Loucy (cell line): Measurements from ENCODE around the gene ENTPD8.

Experiments
- EZH2phosphoT487 ChIP-seq: fragments of 200-600 bp; IDR thresholded peaks from 2 replicates; pipeline ENCODE4 v1.6.1; 2018; ENCODE audit warnings: antibody characterized with exemption, mild to moderate bottlenecking, moderate library complexity, borderline replicate concordance
- TF ChIP-seq, protein P1 (sequence below): fragments of 200-600 bp; sonication (generic); conservative IDR thresholded peaks from 2 replicates; pipeline ENCODE4 v1.5.1; 2014; ENCODE audit warnings: mild to moderate bottlenecking, antibody characterized with exemption, low read length

- TF ChIP-seq, protein P1, sequence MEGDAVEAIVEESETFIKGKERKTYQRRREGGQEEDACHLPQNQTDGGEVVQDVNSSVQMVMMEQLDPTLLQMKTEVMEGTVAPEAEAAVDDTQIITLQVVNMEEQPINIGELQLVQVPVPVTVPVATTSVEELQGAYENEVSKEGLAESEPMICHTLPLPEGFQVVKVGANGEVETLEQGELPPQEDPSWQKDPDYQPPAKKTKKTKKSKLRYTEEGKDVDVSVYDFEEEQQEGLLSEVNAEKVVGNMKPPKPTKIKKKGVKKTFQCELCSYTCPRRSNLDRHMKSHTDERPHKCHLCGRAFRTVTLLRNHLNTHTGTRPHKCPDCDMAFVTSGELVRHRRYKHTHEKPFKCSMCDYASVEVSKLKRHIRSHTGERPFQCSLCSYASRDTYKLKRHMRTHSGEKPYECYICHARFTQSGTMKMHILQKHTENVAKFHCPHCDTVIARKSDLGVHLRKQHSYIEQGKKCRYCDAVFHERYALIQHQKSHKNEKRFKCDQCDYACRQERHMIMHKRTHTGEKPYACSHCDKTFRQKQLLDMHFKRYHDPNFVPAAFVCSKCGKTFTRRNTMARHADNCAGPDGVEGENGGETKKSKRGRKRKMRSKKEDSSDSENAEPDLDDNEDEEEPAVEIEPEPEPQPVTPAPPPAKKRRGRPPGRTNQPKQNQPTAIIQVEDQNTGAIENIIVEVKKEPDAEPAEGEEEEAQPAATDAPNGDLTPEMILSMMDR = no peak
- TF ChIP-seq EZH2phosphoT487 = no peak
Observed at GRCh38 chr9:137462986-137463930, 22.1 kb upstream of the ENTPD8 start.
